Fibroblast of lung (primary cell): ENCODE measurements around the gene GGCX. TPM values are rescaled to one million over a fixed set of nuclear protein-coding genes. Genes with fewer than 3 reads are reported as not detected.
A peak's percentile ranks its signal among the peaks of the same experiment; 100 is the strongest.

Experiments used
- DNase-seq, 2 donors: peaks; one replicate each; pipeline versions ENCODE4 v3.0.0 to v3.0.0-alpha.2; 2010; ENCODE audit warnings: low read depth in 2 of 2
- H2AFZ ChIP-seq: 2 replicates; pipeline ENCODE4 v1.5.1; 2012; ENCODE audit warnings: low read length, control low read depth, inconsistent platforms
- H3K27ac ChIP-seq: 2 replicates; pipeline ENCODE4 v1.5.1; 2011; ENCODE audit warnings: low read length, control low read depth; ENCODE audit not compliant: insufficient read depth
- H3K27me3 ChIP-seq: 2 replicates; pipeline ENCODE4 v1.5.1; 2011; ENCODE audit warnings: mild to moderate bottlenecking, low read length; ENCODE audit not compliant: control insufficient read depth, insufficient read depth
- H3K36me3 ChIP-seq: 2 replicates; pipeline ENCODE4 v1.5.1; 2011; ENCODE audit warnings: low read length; ENCODE audit not compliant: control insufficient read depth, insufficient read depth
- H3K4me1 ChIP-seq: 2 replicates; pipeline ENCODE4 v1.5.1; 2011; ENCODE audit warnings: low read length; ENCODE audit not compliant: control insufficient read depth, insufficient read depth; ENCODE audit errors: extremely low read depth
- H3K4me2 ChIP-seq: 2 replicates; pipeline ENCODE4 v1.5.1; 2011; ENCODE audit warnings: low read length, control low read depth; ENCODE audit not compliant: insufficient read depth; ENCODE audit errors: extremely low read depth
- H3K4me3 ChIP-seq, 4 experiments: fragments of 200-600 bp in 1 of 4; sonication (generic) in 1 of 4; replicated peaks in 1 of 4; 2 replicates each; pipeline ENCODE4 v1.5.1; 2011 to 2016; ENCODE audit warnings: low read length in 4 of 4, low read depth in 3 of 4, mild to moderate bottlenecking in 3 of 4, control low read depth in 2 of 4, inconsistent platforms in 1 of 4, mixed read lengths in 1 of 4; ENCODE audit not compliant: insufficient read depth in 1 of 4; ENCODE audit errors: control extremely low read depth in 1 of 4
- H3K79me2 ChIP-seq: 2 replicates; pipeline ENCODE4 v1.5.1; 2012; ENCODE audit warnings: mild to moderate bottlenecking, low read length, inconsistent platforms; ENCODE audit not compliant: control insufficient read depth, insufficient read depth
- H3K9ac ChIP-seq: 2 replicates; pipeline ENCODE4 v1.5.1; 2011; ENCODE audit warnings: mild to moderate bottlenecking, low read length, control low read depth; ENCODE audit not compliant: insufficient read depth
- H3K9me3 ChIP-seq: 2 replicates; pipeline ENCODE4 v1.5.1; 2012; ENCODE audit warnings: low read depth, low read length; ENCODE audit not compliant: control insufficient read depth, insufficient read depth
- H4K20me1 ChIP-seq: 2 replicates; pipeline ENCODE4 v1.5.1; 2011; ENCODE audit warnings: low read length; ENCODE audit not compliant: control insufficient read depth, insufficient read depth; ENCODE audit errors: extremely low read depth
- EZH2 ChIP-seq: IDR thresholded peaks from 2 replicates; pipeline ENCODE4 v1.5.1; 2012; ENCODE audit warnings: low read length, control low read depth, mild to moderate bottlenecking; ENCODE audit errors: missing control alignments
- polyA plus RNA-seq, 2 donors: library from polyadenylated mRNA; depleted of rRNA in 1 of 2; stranded (reverse) in 1 of 2; unstranded in 1 of 2; fragments of >200 nt; gene quantifications; 2 replicates each; pipeline ENCODE4 v1.2.1, GENCODE V29; 2011 to 2012; ENCODE audit warnings: missing spikeins in 1 of 2
- total RNA-seq: library from RNA; depleted of rRNA; stranded (reverse); fragments of >200 nt; gene quantifications from 2 replicates; pipeline ENCODE4 v1.2.1, GENCODE V29; 2014
- TF ChIP-seq, protein P1 (sequence below), 2 donors: IDR thresholded peaks in 1 of 2; conservative IDR thresholded peaks in 1 of 2; 1 replicate in 1 of 2; 2 replicates in 1 of 2; pipeline ENCODE4 v1.5.1; 2011 to 2012; ENCODE audit warnings: low read length in 2 of 2, control low read depth in 1 of 2, inconsistent platforms in 1 of 2, low read depth in 1 of 2, mild to moderate bottlenecking in 1 of 2

Gene GGCX
- total and polyA plus RNA-seq, 2 donors (not counting 1 experiment from before 2014, with no cell fraction given) = 34.4 to 46.1 TPM

- Histone ChIP-seq H3K27me3 (no peaks in the 10 kb centered on the region), H2AFZ (no peak overlapping the region), H3K79me2 (peaks cover 56% of the 10 kb centered on the region), H3K4me3 (peak overlapping the region; percentile 78 to 94 (median 88)), H3K9me3 (no peaks in the 10 kb centered on the region), H4K20me1 (peaks cover 13% of the 10 kb centered on the region), H3K4me2 (peak overlapping the region; percentile 92), H3K9ac (peak overlapping the region; percentile 98), H3K36me3 (peaks cover 18% of the 10 kb centered on the region), H3K27ac (peak overlapping the region; percentile 100), H3K4me1 (peaks cover 16% of the 10 kb centered on the region)
- no peak for TF ChIP-seq EZH2
- TF ChIP-seq, protein P1, sequence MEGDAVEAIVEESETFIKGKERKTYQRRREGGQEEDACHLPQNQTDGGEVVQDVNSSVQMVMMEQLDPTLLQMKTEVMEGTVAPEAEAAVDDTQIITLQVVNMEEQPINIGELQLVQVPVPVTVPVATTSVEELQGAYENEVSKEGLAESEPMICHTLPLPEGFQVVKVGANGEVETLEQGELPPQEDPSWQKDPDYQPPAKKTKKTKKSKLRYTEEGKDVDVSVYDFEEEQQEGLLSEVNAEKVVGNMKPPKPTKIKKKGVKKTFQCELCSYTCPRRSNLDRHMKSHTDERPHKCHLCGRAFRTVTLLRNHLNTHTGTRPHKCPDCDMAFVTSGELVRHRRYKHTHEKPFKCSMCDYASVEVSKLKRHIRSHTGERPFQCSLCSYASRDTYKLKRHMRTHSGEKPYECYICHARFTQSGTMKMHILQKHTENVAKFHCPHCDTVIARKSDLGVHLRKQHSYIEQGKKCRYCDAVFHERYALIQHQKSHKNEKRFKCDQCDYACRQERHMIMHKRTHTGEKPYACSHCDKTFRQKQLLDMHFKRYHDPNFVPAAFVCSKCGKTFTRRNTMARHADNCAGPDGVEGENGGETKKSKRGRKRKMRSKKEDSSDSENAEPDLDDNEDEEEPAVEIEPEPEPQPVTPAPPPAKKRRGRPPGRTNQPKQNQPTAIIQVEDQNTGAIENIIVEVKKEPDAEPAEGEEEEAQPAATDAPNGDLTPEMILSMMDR (conservative IDR thresholded peaks at IDR 0.05 in 1 of 2, IDR thresholded peaks at IDR 0.05 in 1 of 2; ENCODE audit: low read depth in 1 of 2, low read length in 2 of 2) = no peak
- peak; percentile 21 to 45 for DNase-seq
Observed at GRCh38 chr2:85540133-85540648, 21.1 kb downstream of the GGCX start.

DNA sequence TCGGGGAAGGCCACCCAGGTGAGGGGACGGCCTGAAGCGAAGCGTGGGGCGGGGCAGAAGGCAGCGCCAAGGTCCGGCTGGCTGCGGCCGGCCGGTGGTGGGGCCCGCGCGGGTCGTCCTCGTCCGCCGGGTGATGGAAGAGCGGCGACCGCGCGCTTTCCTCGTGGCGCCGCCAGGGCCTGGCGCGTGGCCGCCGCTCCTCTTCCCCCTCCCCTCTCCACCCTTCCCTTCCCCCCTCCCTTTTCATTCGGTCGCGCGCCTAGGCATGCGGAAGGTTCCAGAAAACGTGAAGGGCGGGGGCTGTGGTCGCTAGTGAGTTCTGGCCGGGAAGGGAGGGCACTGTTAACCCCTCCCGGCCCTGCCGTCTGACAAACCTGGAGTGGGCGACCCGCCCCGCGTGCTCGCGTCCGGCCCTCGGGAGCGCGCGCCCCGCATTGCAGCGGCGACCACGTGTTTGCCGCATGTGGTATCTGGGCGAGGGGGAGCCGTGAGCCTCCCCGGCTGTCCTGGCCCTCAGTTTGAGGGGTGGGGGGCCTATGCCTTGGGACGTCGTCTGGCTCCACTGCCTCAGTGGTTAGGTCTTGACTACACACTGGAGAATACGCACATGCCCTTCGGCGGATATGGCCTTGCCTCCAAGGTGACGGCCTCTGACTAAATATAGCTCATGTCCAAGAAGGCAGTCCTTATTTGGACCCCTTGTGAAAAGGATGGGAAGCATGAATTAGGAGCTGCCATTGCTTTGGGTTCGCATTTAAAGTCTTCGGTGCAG, 21.7 kb downstream of the GGCX start:
- H4K20me1 ChIP-seq = peaks cover 13% of the 10 kb centered on the region
- no peak overlapping the region for H2AFZ ChIP-seq
- peak overlapping the region; percentile 100 for H3K27ac ChIP-seq
- H3K4me3 ChIP-seq = peak overlapping the region; percentile 78 to 94 (median 88)
- no peaks in the 10 kb centered on the region for H3K9me3 ChIP-seq
- no peaks in the 10 kb centered on the region for H3K27me3 ChIP-seq
- peak; percentile 61 to 74 for DNase-seq
- H3K36me3 ChIP-seq = peaks cover 18% of the 10 kb centered on the region
- peak overlapping the region; percentile 92 for H3K4me2 ChIP-seq
- H3K79me2 ChIP-seq = peaks cover 56% of the 10 kb centered on the region
- H3K9ac ChIP-seq = peak overlapping the region; percentile 98
- peaks cover 16% of the 10 kb centered on the region for H3K4me1 ChIP-seq
- TF ChIP-seq, protein P1 (conservative IDR thresholded peaks at IDR 0.05 in 1 of 2, IDR thresholded peaks at IDR 0.05 in 1 of 2; ENCODE audit: low read depth in 1 of 2, low read length in 2 of 2) = no peak
- TF ChIP-seq EZH2 = no peak

DNA sequence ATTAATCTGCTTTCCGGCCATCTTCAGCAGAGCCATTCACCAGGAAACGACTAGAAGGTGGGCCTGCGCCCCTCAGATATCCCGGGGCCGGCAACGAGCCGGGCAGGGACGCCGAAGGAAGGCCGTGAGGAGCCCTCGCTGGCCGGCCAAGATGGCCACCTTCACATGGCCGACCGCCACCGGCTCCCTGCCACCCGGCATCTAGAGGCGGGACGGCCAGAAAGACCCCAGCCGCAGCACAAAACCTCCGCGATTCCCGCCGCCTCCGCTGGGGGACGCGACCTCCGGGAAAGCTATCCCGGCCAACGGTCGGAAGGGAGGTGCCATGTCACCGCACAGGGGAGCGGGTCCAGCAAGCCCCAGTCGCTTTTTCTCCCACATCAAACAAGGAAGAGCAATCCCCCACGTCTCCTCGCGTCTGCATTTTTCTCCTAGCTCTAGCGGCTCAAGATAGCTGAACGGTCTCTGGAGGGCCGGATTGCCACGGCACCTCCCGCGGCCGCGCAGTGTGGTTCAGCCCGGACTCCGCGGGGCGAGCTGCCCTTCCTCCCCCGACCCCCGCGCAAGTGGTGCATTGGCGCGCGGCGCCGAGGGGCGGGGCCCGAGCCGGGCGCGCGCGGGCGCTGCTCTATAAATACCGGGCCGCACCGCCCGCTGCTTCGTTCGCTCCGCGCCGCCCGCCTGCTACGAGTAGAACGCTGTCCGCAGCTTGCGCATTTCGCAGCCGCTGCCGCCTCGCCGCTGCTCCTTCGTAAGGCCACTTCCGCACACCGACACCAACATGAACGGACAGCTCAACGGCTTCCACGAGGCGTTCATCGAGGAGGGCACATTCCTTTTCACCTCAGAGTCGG, 22.6 kb downstream of the GGCX start, which contains the start of gene MAT2A:
Gene MAT2A, plus strand, starts transcription at position 662 of the 854 bp plus-strand sequence. Its CDS starts 120 bp downstream, at position 782.
- peak; percentile 90 to 94 for DNase-seq
- H3K9me3 ChIP-seq = no peaks in the 10 kb centered on the region
- H3K79me2 ChIP-seq = peaks cover 56% of the 10 kb centered on the region
- H3K27ac ChIP-seq = peak within 1 kb of the TSS; percentile 100
- peaks cover 17% of the 10 kb centered on the region for H3K36me3 ChIP-seq
- peak within 1 kb of the TSS; percentile 98 for H3K9ac ChIP-seq
- peaks cover 13% of the 10 kb centered on the region for H4K20me1 ChIP-seq
- H3K4me3 ChIP-seq = peak within 1 kb of the TSS; percentile 78 to 94 (median 88)
- TF ChIP-seq, protein P1 (conservative IDR thresholded peaks at IDR 0.05 in 1 of 2, IDR thresholded peaks at IDR 0.05 in 1 of 2; ENCODE audit: low read depth in 1 of 2, low read length in 2 of 2) = peak; percentile 65 to 75
- TF ChIP-seq EZH2 = no peak
- no peaks in the 10 kb centered on the region for H3K27me3 ChIP-seq
- H2AFZ ChIP-seq = peak within 1 kb of the TSS; percentile 87
- peak within 1 kb of the TSS; percentile 99 for H3K4me2 ChIP-seq
- H3K4me1 ChIP-seq = peaks cover 16% of the 10 kb centered on the region
